ENCODE data around the gene ALK. TPM values are rescaled to one million over a fixed set of nuclear protein-coding genes. Genes with fewer than 3 reads are reported as not detected.

Gene ALK
- total and polyA plus RNA-seq, 10 of the 15 experiments (the other 5 are each of a cell fraction or from before 2014, with no cell fraction given), result 0.11 TPM; not detected in 9

- ChIA-PET CTCF (interaction anchor here (0.8 kb wide), 1 partner anchor 14 kb away, joined by 3 read pairs; no protein-coding TSS in a partner anchor), RAD21 (ENCODE audit: unreplicated experiment) (no interaction called here), SMC1A (ENCODE audit: uncharacterized antibody, unreplicated experiment) (no interaction called here), POLR2A (no interaction called here)
- Histone ChIP-seq H3K4me1 (ENCODE audit: control insufficient read depth, insufficient read depth, low read length) (no peaks in the 10 kb centered on the region), H3K4me3 (no peak overlapping the region), H3K4me2 (ENCODE audit: control insufficient read depth, insufficient read depth) (no peak overlapping the region), H3K79me2 (ENCODE audit: control insufficient read depth, insufficient read depth, low read length) (no peaks in the 10 kb centered on the region), H3K9ac (ENCODE audit: control insufficient read depth, insufficient read depth, low read length) (no peak overlapping the region), H3K27me3 (replicated peaks in 1 of 2; ENCODE audit: control insufficient read depth in 2 of 2, insufficient read depth in 2 of 2, low read length in 1 of 2) (peaks cover 0 to 2% of the 10 kb centered on the region in 2 experiments; a peak in 2 of 4 replicates), H4K20me1 (ENCODE audit: control insufficient read depth, insufficient read depth) (no peaks in the 10 kb centered on the region), H3K27ac (ENCODE audit: control insufficient read depth, insufficient read depth) (no peak overlapping the region), H3K36me3 (ENCODE audit: control insufficient read depth in 2 of 2, insufficient read depth in 2 of 2, low read length in 1 of 2) (no peaks in the 10 kb centered on the region), H2AFZ (ENCODE audit: control insufficient read depth, low read depth, low read length) (no peak overlapping the region), H3K9me3 (replicated peaks; ENCODE audit: control insufficient read depth, insufficient read depth, low read length) (no peaks in the 10 kb centered on the region)
- FAIRE-seq (no peak), ATAC-seq (no peak), DNase-seq (ENCODE audit: low read depth, low spot score) (no peak)
- TF ChIP-seq BCLAF1 (IDR thresholded peaks at IDR 0.05), result no peak
- in situ Hi-C loops (cut with MboI) (no loop called here), intact Hi-C loops (cut with micrococcal nuclease; ENCODE audit: unreplicated experiment) (no loop called here)
- 29% methylated on average over 5 of the region's 5 CpGs for WGBS (ENCODE audit: insufficient coverage, insufficient replicate concordance, low lambda C conversion rate, missing lambda C conversion rate)
- BruUV-seq (replicated peaks), result no TSS peak
Measured at GRCh38 chr2:29892585-29893259, 28.7 kb downstream of the ALK start.

GRCh38 chr2:29881089-29881730 is 40.2 kb downstream of the ALK start:
- ATAC-seq (no peak), DNase-seq (ENCODE audit: low read depth, low spot score) (no peak), FAIRE-seq (no peak)
- no peaks in the 10 kb centered on the region for H3K36me3 ChIP-seq (ENCODE audit: control insufficient read depth in 2 of 2, insufficient read depth in 2 of 2, low read length in 1 of 2)
- RAD21 ChIA-PET (ENCODE audit: unreplicated experiment), result no interaction called here
- in situ Hi-C loops (cut with MboI) (no loop called here), intact Hi-C loops (cut with micrococcal nuclease; ENCODE audit: unreplicated experiment) (no loop called here)
- 16% methylated on average over 6 of the region's 6 CpGs for WGBS (ENCODE audit: insufficient coverage, insufficient replicate concordance, low lambda C conversion rate, missing lambda C conversion rate)
- no peaks in the 10 kb centered on the region for H3K4me1 ChIP-seq (ENCODE audit: control insufficient read depth, insufficient read depth, low read length)
- H3K79me2 ChIP-seq (ENCODE audit: control insufficient read depth, insufficient read depth, low read length), result no peaks in the 10 kb centered on the region
- no peak for TF ChIP-seq SP1 (IDR thresholded peaks at IDR 0.05; ENCODE audit: low read depth, low read length)
- no peak overlapping the region for H3K4me2 ChIP-seq (ENCODE audit: control insufficient read depth, insufficient read depth)
- no peak overlapping the region for H3K9ac ChIP-seq (ENCODE audit: control insufficient read depth, insufficient read depth, low read length)
- no peak overlapping the region for H3K4me3 ChIP-seq
- SMC1A ChIA-PET (ENCODE audit: uncharacterized antibody, unreplicated experiment), result no interaction called here
- POLR2A ChIA-PET, result no interaction called here
- no peak overlapping the region for H3K27ac ChIP-seq (ENCODE audit: control insufficient read depth, insufficient read depth)
- no peaks in the 10 kb centered on the region for H3K9me3 ChIP-seq (replicated peaks; ENCODE audit: control insufficient read depth, insufficient read depth, low read length)
- BruUV-seq (replicated peaks), result no TSS peak
- CTCF ChIA-PET, result no interaction called here
- no peaks in the 10 kb centered on the region for H4K20me1 ChIP-seq (ENCODE audit: control insufficient read depth, insufficient read depth)
- no peak overlapping the region for H2AFZ ChIP-seq (ENCODE audit: control insufficient read depth, low read depth, low read length)
- 0 out of 4 replicates have a peak, but pooled peaks cover 0 to 2% of the 10 kb centered on the region in 2 experiments for H3K27me3 ChIP-seq (replicated peaks in 1 of 2; ENCODE audit: control insufficient read depth in 2 of 2, insufficient read depth in 2 of 2, low read length in 1 of 2)

All from GM12878 (cell line).